ENCODE results near the gene G6PC1. TPM values are rescaled to one million over a fixed set of nuclear protein-coding genes. Genes with fewer than 3 reads are reported as not detected.
"Not testable (repeated sequence)": the region's sequence is repeated elsewhere in the genome, so short reads cannot be mapped to it uniquely, and the experiment has no call there.

G6PC1 gene
- total and polyA plus RNA-seq, 3 experiments from 2014 or later: not detected

DNA sequence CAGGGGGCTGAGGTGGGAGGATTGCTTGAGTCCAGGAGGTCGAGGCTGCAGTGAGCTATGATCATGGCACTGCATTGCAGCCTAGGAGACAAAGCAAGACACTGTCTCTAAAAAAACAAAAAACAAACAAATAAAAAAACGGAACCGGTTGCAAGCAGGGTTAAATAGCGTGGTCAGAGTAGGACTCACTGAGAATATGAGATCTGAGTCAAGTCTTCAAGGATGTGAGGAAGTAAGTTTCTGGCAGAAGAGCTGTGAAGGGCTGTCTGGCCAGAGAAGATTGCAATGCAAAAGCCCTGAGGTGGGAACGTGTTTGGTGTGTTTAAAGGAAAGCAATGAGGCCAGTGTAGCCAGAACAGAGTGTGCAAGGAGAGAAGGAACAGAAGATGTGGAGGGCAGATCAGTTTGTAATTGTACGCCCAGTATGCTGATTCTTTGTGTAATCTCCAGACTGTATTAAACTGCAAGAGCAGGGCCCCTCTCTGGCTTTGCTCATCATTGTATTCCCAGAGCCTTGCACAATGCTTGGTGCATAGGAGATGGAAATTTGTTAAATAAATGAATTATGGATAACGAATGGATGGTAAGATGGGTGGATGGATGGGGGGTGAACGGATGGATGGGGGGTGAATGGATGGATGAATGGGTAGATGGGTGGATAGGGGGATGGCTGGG is 6.3 kb downstream of the G6PC1 start:
- Mint-ChIP-seq H3K4me1 (no peaks in the 10 kb centered on the region), H3K27ac (no peak overlapping the region), H3K9me3 (no peaks in the 10 kb centered on the region), H3K27me3 (peaks cover 6 to 38% of the 10 kb centered on the region in 2 donors), H3K4me3 (no peak overlapping the region), H3K36me3 (no peaks in the 10 kb centered on the region)
- no peak for DNase-seq
- Histone ChIP-seq H3K36me3 (ENCODE audit: insufficient read depth, low read length) (no peaks in the 10 kb centered on the region), H3K4me1 (ENCODE audit: insufficient read depth, low read length) (no peaks in the 10 kb centered on the region), H3K27ac (ENCODE audit: low read depth, low read length) (no peak overlapping the region), H3K9me3 (ENCODE audit: low read length) (no peaks in the 10 kb centered on the region), H3K4me3 (ENCODE audit: low read length) (no peak overlapping the region), H3K27me3 (ENCODE audit: insufficient read depth, low read length, poor library complexity, severe bottlenecking) (no peaks in the 10 kb centered on the region)
- ChIA-PET CTCF (no interaction called here), POLR2A (interaction anchor here (0.7 kb wide), 1 partner anchor 39 kb away, joined by 3 read pairs; no protein-coding TSS in a partner anchor)

DNA sequence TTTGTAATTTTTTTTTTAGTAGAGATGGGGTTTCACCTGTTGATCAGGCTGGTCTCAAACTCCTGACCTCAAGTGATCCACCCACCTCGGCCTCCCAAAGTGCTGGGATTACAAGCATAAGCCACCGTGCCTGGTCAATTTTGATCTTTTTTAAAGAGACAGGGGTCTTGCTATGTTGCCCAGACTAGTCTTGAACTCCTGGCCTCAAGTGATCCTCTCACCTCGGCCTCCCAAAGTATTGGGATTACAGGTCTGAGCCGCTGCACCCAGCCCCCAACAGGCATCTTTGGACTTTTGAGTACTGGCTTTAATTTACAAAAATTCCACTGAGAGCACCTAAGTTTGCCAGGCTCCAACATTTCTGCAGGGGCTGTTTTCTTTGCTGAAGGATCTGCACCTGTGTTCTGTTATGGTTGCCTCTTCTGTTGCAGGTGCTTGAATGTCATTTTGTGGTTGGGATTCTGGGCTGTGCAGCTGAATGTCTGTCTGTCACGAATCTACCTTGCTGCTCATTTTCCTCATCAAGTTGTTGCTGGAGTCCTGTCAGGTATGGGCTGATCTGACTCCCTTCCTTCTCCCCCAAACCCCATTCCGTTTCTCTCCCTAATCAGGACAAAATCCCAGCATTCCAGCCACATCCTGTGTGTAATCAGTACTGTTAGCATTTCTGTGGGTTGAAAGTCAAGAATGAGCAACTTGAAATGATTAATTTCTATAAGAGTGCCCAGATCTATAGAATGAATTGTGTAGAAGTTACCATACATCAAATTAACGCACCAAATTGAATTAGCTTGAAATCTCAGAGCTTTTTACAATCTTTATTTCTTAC is 8.5 kb downstream of the G6PC1 start:
- H3K9me3 Mint-ChIP-seq: no peaks in the 10 kb centered on the region
- H3K36me3 Mint-ChIP-seq: no peaks in the 10 kb centered on the region
- POLR2A ChIA-PET: no interaction called here
- CTCF ChIA-PET: interaction anchor here (0.9 kb wide), 1 partner anchor 18 kb away, joined by 3 read pairs; no protein-coding TSS in a partner anchor
- Histone ChIP-seq H3K4me1 (ENCODE audit: insufficient read depth, low read length) (no peaks in the 10 kb centered on the region), H3K27ac (ENCODE audit: low read depth, low read length) (no peak overlapping the region), H3K9me3 (ENCODE audit: low read length) (no peaks in the 10 kb centered on the region), H3K27me3 (ENCODE audit: insufficient read depth, low read length, poor library complexity, severe bottlenecking) (no peaks in the 10 kb centered on the region), H3K4me3 (ENCODE audit: low read length) (no peak overlapping the region), H3K36me3 (ENCODE audit: insufficient read depth, low read length) (no peaks in the 10 kb centered on the region)
- no peaks in the 10 kb centered on the region for H3K4me1 Mint-ChIP-seq
- no peak overlapping the region for H3K4me3 Mint-ChIP-seq
- H3K27me3 Mint-ChIP-seq: peaks cover 3 to 33% of the 10 kb centered on the region in 2 donors
- no peak overlapping the region for H3K27ac Mint-ChIP-seq
- DNase-seq: no peak

GRCh38 chr17:42913522-42913921 is 12.9 kb downstream of the G6PC1 start:
- Histone ChIP-seq H3K27me3 (ENCODE audit: insufficient read depth, low read length, poor library complexity, severe bottlenecking) (no peaks in the 10 kb centered on the region), H3K4me1 (ENCODE audit: insufficient read depth, low read length) (no peaks in the 10 kb centered on the region)
- CTCF ChIA-PET: no interaction called here

GRCh38 chr17:42913981-42914617 is 13.5 kb downstream of the G6PC1 start:
- no peaks in the 10 kb centered on the region for H3K9me3 ChIP-seq (ENCODE audit: low read length)
- H3K4me1 ChIP-seq (ENCODE audit: insufficient read depth, low read length): no peaks in the 10 kb centered on the region
- no peak overlapping the region for H3K4me3 Mint-ChIP-seq
- ChIA-PET POLR2A (no interaction called here), CTCF (no interaction called here)
- no peak overlapping the region for H3K4me3 ChIP-seq (ENCODE audit: low read length)
- H3K36me3 ChIP-seq (ENCODE audit: insufficient read depth, low read length): no peaks in the 10 kb centered on the region
- no peak overlapping the region for H3K27ac ChIP-seq (ENCODE audit: low read depth, low read length)
- no peaks in the 10 kb centered on the region for H3K4me1 Mint-ChIP-seq
- H3K36me3 Mint-ChIP-seq: no peaks in the 10 kb centered on the region
- no peaks in the 10 kb centered on the region for H3K27me3 ChIP-seq (ENCODE audit: insufficient read depth, low read length, poor library complexity, severe bottlenecking)
- H3K9me3 Mint-ChIP-seq: no peaks in the 10 kb centered on the region
- peaks cover 3 to 36% of the 10 kb centered on the region in 2 donors for H3K27me3 Mint-ChIP-seq
- no peak for DNase-seq
- H3K27ac Mint-ChIP-seq: no peak overlapping the region

More at GRCh38 chr17:42913522-42913921, 12.9 kb downstream of the G6PC1 start:
- H3K9me3 ChIP-seq (ENCODE audit: low read length): no peaks in the 10 kb centered on the region
- H3K4me3 Mint-ChIP-seq: no peak overlapping the region
- H3K36me3 ChIP-seq (ENCODE audit: insufficient read depth, low read length): no peaks in the 10 kb centered on the region
- H3K36me3 Mint-ChIP-seq: no peaks in the 10 kb centered on the region
- peak overlapping the region in 1 of 8 donors; percentile 77 for H3K27ac Mint-ChIP-seq
- POLR2A ChIA-PET: interaction anchor here (0.7 kb wide), 1 partner anchor 18 kb away, joined by 3 read pairs; no protein-coding TSS in a partner anchor
- peaks cover 3 to 32% of the 10 kb centered on the region in 2 donors for H3K27me3 Mint-ChIP-seq
- H3K9me3 Mint-ChIP-seq: no peaks in the 10 kb centered on the region
- no peak overlapping the region for H3K4me3 ChIP-seq (ENCODE audit: low read length)
- no peaks in the 10 kb centered on the region for H3K4me1 Mint-ChIP-seq
- H3K27ac ChIP-seq (ENCODE audit: low read depth, low read length): no peak overlapping the region
- no peak for DNase-seq

DNA sequence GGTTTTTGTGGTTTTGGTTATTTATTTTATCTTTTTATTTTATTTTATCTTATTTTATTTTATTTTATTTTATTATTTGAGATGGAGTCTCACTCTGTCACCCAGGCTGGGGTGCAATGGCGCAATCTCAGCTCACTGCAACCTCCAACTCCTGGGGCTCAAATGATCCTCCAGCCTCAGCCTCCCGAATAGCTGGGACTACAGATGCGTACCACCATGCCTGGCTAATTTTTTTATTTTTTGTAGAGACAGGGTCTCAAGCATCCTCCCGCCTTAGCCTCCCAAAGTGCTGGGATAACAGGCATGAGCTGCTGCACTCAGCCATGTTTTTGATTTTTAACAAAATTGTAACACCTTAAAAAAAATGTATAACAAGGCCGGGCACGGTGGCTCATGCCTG is 14.7 kb downstream of the G6PC1 start:
- POLR2A ChIA-PET; H3K36me3 Mint-ChIP-seq; H3K27me3 ChIP-seq (ENCODE audit: insufficient read depth, low read length, poor library complexity, severe bottlenecking); H3K27ac ChIP-seq (ENCODE audit: low read depth, low read length); CTCF ChIA-PET; DNase-seq; H3K27ac Mint-ChIP-seq; H3K9me3 ChIP-seq (ENCODE audit: low read length); H3K9me3 Mint-ChIP-seq; H3K4me1 ChIP-seq (ENCODE audit: insufficient read depth, low read length); H3K4me3 ChIP-seq (ENCODE audit: low read length); H3K4me3 Mint-ChIP-seq; H3K36me3 ChIP-seq (ENCODE audit: insufficient read depth, low read length); H3K4me1 Mint-ChIP-seq: not testable (repeated sequence)
- peaks cover 3 to 40% of the 10 kb centered on the region in 2 donors for H3K27me3 Mint-ChIP-seq

DNA sequence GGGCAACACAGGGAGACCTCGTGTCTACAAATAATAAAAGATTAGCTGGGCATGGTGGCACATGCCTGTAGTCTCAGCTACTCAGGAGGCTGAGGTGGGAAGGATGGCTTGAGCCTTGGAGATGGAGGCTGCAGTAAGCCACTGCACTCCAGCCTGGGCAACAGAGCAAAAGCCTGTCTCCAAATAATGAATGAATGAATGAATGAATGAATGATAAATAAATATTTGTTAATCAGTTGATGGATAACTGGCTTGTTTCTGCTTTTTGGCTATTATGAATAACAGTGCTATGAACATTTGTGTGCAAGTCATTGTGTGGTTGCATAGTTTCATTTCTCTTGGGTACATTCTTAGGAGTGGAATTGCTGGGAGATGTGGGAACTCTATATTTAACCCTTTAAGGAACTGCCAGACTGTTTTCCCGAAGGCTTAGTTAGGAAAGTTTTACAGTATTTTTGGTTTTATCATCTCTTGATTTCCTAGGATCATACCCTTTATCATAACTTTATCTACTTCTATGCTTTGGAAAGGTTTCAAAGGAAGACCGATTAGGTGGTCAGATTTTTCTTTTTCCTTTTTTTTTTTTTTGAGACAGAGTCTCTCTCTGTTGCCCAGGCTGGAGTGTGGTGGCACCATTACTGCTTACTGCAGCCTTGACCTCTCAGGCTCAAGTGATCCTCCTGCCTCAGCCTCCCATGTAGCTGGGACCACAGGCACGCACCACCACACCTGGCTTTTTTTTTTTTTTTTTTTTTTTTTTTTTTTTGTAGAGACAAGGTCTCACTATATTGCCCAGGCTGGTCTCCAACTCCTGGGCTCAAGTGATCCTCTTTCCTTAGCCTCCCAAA is 16.0 kb downstream of the G6PC1 start:
- peaks cover 3 to 36% of the 10 kb centered on the region in 2 donors for H3K27me3 Mint-ChIP-seq
- DNase-seq; H3K4me3 ChIP-seq (ENCODE audit: low read length); H3K4me3 Mint-ChIP-seq; POLR2A ChIA-PET; H3K27ac ChIP-seq (ENCODE audit: low read depth, low read length); H3K4me1 Mint-ChIP-seq; H3K9me3 Mint-ChIP-seq; H3K36me3 ChIP-seq (ENCODE audit: insufficient read depth, low read length); H3K9me3 ChIP-seq (ENCODE audit: low read length); H3K4me1 ChIP-seq (ENCODE audit: insufficient read depth, low read length); H3K27me3 ChIP-seq (ENCODE audit: insufficient read depth, low read length, poor library complexity, severe bottlenecking); CTCF ChIA-PET; H3K36me3 Mint-ChIP-seq: not testable (repeated sequence)
- peak overlapping the region in 1 of 8 donors; percentile 58 for H3K27ac Mint-ChIP-seq

DNA sequence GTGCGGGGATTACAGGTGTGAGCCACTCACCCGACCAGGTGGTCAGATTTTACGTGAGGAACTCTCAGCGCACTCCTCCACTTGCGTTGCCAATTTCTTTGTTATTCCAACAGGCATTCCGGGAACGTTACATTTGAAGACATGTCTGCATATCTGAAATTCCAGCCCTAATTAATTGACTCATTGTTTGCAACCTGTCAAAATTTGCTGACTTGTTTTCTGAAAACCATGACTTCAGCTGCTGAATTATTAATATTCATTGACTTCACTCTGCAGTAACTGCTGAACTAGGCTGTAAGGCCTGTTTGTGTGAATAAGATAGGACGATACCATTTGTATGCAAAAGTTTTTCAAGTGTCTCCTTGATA is 16.6 kb downstream of the G6PC1 start:
- Mint-ChIP-seq H3K27me3 (peaks cover 2 to 34% of the 10 kb centered on the region in 2 donors), H3K4me3 (no peak overlapping the region), H3K4me1 (no peaks in the 10 kb centered on the region), H3K27ac (peak overlapping the region in 1 of 8 donors; percentile 21), H3K36me3 (no peaks in the 10 kb centered on the region), H3K9me3 (no peaks in the 10 kb centered on the region)
- Histone ChIP-seq H3K36me3 (ENCODE audit: insufficient read depth, low read length) (no peaks in the 10 kb centered on the region), H3K4me1 (ENCODE audit: insufficient read depth, low read length) (no peaks in the 10 kb centered on the region), H3K27ac (ENCODE audit: low read depth, low read length) (no peak overlapping the region), H3K9me3 (ENCODE audit: low read length) (no peaks in the 10 kb centered on the region), H3K27me3 (ENCODE audit: insufficient read depth, low read length, poor library complexity, severe bottlenecking) (no peaks in the 10 kb centered on the region), H3K4me3 (ENCODE audit: low read length) (no peak overlapping the region)
- no peak for DNase-seq
- ChIA-PET CTCF (no interaction called here), POLR2A (no interaction called here)

Data from CD8-positive, alpha-beta memory T cell (primary cell).